ENCODE results near the gene PDCD2L. TPM values are rescaled to one million over a fixed set of nuclear protein-coding genes. Genes with fewer than 3 reads are reported as not detected.

Gene PDCD2L
- total and polyA plus RNA-seq, 8 donors, result 4.2 to 11.2 (median 6.6) TPM

Other genes starting within 250 kb of the PDCD2L start
- gene LSM14A, start 231.9 kb upstream of the PDCD2L start, total RNA-seq, result 10 to 100 TPM; 36.0 to 56.8 (median 46.0) TPM
- gene LSM14A, start 231.9 kb upstream of the PDCD2L start, polyA plus RNA-seq, result 10 to 100 TPM; 32.0 to 41.4 TPM
- gene GARRE1, start 149.8 kb upstream of the PDCD2L start, total RNA-seq, result 10 to 100 TPM in 5 of 6 donors, 1 to 10 TPM in 1; 7.4 to 18.3 (median 12.0) TPM
- gene GARRE1, start 149.8 kb upstream of the PDCD2L start, polyA plus RNA-seq, result 1 to 10 TPM; 8.2 to 9.3 TPM
- gene GPI, start 39.2 kb upstream of the PDCD2L start, total RNA-seq, result 100 to 1,000 TPM in 2 of 6 donors, 10 to 100 TPM in 4; 50.5 to 119 (median 70.9) TPM
- 10 to 100 TPM; 51.1 to 73.0 TPM for gene GPI, start 39.2 kb upstream of the PDCD2L start, polyA plus RNA-seq
- gene UBA2, start 24.0 kb downstream of the PDCD2L start, total RNA-seq, result 10 to 100 TPM; 31.0 to 42.1 (median 37.5) TPM
- 10 to 100 TPM; 22.7 to 38.8 TPM for gene UBA2, start 24.0 kb downstream of the PDCD2L start, polyA plus RNA-seq
- gene WTIP, start 77.4 kb downstream of the PDCD2L start, total RNA-seq, result 10 to 100 TPM in 1 of 6 donors, 1 to 10 TPM in 5; 3.4 to 11.3 (median 4.4) TPM
- 1 to 10 TPM; 3.9 to 4.9 TPM for gene WTIP, start 77.4 kb downstream of the PDCD2L start, polyA plus RNA-seq